Stimulated activated CD8-positive, alpha-beta memory T cell treated with anti-CD3 and anti-CD28 coated beads, Interleukin-2, amount 100 ng/mL, for 48 hours (primary cell): ENCODE results near the gene ZNF487.
"Not testable (repeated sequence)": the region's sequence is repeated elsewhere in the genome, so short reads cannot be mapped to it uniquely, and the experiment has no call there.

Experiments used
- DNase-seq, 2 donors: peaks; one replicate each; pipeline ENCODE4 v3.0.0-alpha.2; 2020; ENCODE audit warnings: low read depth in 2 of 2

The ZNF487 gene

GRCh38 chr10:43436291-43437140 is at the start of gene ZNF487:
Gene ZNF487, plus strand, starts transcription at chr10:43437111. Its CDS starts 38,703 bp downstream, at chr10:43475814.
- DNase-seq = peak; percentile 79 to 83

- no peak for DNase-seq
These were observed 49.3 kb upstream of the ZNF487 start for GRCh38 chr10:43387678-43388032.

DNA sequence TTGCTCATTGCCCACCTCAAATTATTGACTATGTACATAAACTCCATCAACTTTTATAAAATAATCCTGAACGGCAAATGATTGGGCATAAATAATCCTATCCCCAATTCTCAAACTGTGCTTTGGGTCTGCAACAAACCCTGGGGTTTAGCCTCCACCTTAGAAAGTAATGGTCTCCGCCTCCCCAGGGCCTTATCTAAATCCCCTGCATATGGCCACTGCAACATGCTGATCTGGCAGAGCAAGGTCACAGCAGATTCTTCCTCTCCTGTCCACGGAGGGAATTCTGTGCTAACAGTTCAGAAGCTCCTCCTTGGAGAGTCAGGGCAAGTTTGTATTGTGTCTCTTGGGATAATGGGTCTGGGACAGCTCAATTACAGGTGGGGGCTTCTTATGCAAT is 47.0 kb upstream of the ZNF487 start:
- no peak for DNase-seq

- no peak for DNase-seq
These were observed 46.6 kb upstream of the ZNF487 start for GRCh38 chr10:43390333-43390732.

DNA sequence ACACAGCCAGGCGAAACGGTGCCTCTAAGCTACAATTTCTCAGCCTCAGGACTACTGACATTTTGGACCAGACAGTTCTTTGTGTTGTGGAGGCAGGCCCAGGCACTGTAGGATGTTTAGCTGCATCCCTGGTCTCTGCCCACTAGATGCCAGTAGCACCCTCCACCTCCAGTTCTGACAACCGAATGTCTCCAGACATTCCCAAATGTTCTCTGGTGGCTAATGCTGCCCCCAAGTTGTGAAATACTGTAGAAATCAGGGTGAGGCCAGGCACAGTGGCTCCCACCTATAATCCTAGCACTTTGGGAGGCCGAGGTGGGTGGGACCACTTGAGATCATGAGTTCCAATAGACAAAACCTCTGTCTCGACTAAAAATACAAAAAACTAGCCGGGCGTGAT is 46.2 kb upstream of the ZNF487 start:
- no peak for DNase-seq

DNA sequence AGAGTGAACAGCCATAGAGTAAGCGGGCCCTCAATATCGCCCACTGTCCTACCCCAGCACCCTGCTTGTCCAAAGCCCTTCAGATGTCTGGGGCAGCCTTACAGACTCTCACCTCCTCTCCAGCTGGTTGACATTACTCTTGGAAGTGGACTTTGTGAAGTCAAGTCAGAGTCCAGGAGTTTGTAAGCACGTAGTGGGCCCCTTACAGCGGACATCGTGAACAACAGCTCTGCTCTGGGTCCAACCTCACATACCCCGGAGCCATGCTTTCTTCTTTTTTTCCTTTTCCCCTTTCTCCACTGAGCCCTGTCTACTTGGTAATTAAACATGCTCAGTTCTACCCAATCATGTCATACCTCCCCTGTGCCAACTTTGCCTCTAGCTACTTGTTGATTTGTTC is 45.4 kb upstream of the ZNF487 start:
- no peak for DNase-seq

- no peak for DNase-seq
These were observed 44.2 kb upstream of the ZNF487 start for GRCh38 chr10:43392748-43393147.

DNA sequence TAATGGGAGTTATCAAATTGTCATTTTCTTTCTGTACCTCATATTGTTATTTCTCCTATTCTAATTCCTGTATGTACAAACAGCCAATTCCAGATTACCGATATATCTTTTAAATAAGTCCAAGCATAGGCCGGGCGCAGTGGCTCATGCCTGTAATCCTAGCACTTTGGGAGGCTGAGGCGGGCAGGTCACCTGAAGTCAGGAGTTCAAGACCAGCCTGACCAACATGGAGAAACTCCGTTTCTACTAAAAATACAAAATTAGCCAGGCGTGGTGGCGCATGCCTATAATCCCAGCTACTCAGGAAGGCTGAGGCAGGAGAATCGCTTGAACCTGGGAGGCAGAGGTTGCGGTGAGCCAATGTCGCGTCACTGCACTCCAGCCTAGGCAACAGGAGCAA is 43.7 kb upstream of the ZNF487 start:
- not testable (repeated sequence) for DNase-seq

DNA sequence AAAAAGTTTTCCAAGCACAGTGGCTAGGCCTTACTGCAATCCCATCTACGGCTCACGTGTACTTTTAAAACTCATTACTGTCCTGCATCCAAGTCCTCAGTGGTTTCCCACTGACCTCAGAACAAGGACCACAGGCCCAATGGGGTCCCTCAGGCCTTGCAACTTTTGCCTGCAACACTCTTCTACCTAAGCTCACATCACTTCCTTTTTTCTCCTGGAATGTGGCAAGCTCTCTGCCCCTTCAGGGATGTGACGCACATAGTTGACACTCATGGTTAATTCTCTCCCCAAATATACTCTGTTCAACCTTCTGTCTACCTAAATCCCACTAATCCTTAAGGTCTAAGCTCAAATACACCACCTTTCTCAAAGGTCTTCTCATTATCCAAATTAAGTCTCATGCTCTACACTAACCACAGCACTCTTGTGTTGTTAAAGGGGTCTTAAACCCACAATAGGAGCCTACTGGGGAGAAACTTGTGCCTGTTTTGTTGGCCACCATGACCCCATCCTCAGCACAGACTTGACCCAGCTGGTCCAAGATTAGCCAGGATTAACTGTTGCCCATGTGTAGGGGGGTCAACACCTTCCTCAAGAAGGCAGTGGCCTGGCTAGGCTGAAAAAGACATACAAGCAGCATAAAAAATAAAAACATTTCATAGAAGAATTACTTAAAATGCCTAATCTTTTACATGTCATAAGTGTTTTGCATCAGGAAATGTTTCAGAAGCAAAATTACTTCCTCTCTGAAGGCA is 43.1 kb upstream of the ZNF487 start:
- DNase-seq = no peak

DNA sequence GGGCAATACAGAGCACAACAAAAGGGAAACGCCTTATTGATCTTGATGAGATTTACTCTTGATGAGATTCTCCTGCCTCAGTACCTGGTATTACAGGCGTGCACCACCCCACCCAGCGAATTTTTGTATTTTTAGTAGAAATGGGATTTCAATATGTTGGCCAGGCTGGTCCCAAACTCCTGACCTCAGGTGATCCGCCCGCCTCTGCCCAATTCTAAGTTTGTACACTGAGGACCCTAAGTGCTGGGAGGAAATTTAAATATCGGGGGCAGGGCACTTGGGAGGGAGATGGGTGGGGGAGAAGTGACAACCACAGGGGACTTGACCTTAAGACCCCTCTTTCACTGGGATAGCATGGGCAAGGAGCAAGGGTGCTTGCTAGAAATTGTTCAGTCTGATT is 42.0 kb upstream of the ZNF487 start:
- no peak for DNase-seq

GRCh38 chr10:43395571-43396060 is 41.3 kb upstream of the ZNF487 start:
- DNase-seq = no peak

DNA sequence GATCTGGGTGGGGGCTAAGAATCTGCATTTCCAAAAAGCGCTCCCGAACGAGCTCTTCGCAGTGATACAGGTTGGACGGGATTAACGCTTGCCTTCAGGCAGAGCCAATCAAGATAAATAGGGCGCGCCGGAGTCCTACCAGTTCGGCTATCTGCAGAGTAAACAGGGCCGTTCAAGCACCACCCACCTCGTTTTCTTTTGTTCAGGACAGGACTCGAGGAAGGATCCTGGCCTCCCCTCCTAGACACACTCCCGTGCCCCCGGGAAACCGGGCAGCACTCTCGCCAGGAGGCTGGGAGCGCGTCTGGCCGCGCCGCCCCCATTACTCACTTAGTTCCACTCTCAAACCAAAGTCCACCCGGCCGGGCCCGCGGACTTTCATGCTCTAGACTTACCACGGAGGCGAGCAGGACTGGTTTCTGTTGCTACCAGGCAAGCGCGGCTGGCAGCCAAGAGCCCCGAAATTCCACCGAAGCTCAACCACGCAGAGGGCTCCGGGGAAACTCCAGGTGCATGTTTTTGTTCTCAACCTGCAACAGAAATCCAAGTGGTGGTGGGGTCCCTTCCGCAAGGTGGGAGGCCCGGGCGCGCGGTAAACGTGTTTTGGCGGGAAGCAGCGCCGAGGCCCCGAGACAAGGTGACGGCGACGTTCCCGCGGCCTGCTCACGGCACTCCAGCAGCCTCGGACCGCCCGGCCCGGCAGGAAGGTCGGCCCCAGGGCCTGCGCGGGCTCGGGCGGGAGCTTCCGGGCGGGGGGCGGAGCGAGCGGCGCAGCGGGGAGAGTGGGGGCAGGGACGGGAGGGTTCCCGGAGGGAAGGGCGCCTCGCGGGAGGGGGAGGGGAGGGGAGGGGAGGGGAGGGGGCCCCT is 40.6 kb upstream of the ZNF487 start:
- DNase-seq = peak; percentile 77 to 78

DNA sequence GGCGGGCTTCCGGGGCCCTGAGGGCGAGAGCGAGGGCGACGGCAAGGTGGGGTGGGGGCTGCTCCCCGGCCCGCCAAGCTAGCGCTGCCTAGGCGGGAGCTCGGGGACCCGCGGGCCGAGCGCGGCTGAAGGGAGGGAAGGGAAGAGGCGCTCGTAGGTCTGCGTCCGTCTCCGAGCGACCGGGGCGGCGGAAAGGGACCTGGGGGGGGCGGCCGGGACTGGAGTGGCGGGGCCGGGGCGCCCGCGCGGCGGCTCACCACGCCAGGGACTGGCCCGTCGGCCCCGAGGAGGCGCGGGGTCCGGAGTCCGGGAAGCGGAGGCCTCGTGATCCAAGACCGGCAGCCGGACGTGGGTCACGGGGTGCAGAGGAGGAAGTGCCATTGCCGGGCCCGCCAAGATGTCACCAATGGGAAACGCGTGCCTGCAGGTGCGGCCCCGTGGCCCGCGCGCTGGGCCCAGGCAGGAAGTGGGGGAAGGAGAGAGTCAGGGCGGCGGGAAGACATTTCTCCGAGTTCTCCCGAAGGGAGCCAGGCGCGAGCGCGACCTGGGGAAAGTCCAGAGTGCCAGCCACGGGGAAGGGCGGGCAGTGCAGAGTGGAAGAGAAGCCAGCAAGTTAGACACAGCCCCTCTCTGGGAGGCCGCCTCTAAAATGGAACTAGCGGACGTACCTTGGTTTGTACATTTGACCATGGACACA is 39.8 kb upstream of the ZNF487 start:
- DNase-seq = peak; percentile 78 to 79

- no peak for DNase-seq
These were observed 38.0 kb upstream of the ZNF487 start for GRCh38 chr10:43398939-43399319.

DNA sequence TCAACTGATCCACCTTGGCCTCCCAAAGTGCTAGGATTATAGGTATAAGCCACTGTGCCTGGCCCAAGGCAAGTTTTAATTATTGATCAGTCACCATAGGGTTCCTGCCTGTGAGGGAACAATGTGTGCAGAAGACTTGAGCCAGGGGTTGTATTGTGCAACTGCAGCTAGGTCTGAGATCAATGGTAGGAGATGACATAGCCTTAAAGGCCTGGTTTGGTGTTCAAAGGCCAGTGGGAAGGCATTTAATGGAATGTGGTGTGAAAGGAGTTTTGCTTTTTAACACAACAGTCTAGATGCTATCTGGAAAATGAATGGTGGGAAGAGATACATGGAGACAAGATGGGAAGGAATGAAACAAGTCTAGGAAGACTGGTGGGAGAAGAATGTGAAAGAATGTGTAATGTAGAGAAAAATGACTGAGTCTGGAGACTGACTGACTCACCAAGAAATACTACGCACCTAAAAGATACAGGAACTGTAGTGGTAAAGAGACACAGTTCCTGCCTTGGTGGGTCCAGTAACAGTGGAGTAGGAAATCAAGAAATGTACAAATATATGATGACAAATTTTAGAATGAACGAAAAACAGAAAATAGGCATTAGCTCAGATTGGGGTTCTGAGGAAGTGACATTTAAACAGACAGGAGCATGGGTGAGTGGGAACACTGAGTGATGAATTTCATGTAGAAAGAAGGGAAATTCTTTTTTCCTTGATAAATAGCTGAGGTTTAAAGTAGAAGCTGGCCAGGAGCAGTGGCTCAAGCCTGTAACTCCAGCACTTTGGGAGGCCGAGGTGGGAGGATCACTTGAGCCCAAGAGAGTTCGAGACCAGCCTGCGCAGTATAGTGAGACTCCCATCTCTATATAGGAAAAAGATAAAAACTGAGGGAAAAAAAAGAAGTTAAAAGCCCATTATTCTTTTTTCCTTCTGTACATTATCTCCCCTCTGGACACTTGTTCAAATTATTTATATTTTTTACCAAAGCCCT is 37.3 kb upstream of the ZNF487 start:
- no peak for DNase-seq

GRCh38 chr10:43401627-43402026 is 35.3 kb upstream of the ZNF487 start:
- no peak for DNase-seq

GRCh38 chr10:43402176-43402575 is 34.7 kb upstream of the ZNF487 start:
- DNase-seq = no peak

DNA sequence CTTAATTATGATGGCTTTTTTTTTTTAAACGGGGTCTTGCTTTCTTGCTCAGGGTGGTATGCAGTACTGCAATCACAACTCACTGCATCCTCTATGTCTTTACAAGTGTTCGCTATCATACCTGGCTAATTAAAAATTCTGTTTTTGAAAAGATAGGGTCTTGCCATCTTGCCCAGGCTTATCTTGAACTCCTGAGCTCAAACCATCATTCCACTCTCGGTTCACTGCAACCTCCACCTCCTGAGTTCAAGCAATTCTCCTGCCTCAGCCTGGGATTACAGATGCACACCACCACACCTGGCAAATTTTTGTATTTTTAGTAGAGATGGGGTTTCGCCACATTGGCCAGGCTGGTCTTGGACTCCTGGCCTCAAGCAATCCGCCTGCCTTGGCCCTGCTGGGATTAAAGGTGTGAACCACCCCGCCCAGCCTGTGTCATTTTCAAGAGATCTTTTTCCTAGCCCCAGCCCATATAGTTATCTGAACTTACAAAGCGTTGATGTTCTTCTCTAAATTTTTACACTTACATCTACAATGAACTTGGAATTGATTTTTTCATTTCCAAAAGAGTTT is 33.9 kb upstream of the ZNF487 start:
- DNase-seq = no peak

DNA sequence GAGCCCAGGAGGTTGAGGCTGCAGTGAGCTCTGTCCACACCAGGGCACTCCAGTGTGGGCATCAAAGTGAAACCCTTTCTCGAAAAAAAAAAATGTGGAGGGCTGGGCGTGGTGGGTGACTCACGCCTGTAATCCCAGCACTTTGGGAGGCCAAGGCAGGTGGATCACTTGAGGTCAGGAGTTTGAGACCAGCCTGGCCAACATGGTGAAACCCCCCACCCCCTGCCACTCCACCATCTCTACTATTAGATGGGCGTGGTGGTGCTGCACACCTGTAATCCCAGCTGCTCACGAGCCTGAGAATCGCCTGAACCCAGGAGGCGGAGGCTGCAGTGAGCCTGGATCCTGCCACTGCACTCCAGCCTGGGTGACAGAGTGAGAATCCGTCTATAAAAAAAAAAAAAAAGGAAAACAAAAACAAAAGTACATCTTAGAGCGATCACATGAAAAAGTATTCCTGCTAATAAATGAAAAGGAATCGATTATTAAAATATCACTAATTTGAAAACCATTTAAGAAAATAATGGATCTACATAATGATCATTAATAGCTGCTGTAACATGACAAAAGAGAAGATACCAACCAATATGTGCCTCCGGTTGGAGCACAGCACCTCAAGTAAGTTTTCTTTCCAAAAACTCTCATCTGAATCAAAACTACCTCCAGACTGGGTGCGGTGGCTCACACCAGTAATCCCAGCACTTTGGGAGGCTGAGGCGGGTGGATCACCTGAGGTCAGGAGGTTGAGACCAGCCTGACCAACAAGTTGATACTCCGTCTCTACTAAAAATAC is 32.8 kb upstream of the ZNF487 start:
- DNase-seq = no peak
